GM12801 (cell line): ENCODE results near the gene NR3C2.

Experiments
- TF ChIP-seq, protein P1 (sequence below): IDR thresholded peaks from one replicate; pipeline ENCODE4 v1.5.1; 2011; ENCODE audit warnings: control low read depth; ENCODE audit not compliant: insufficient read length; ENCODE audit errors: extremely low read depth

The NR3C2 gene

DNA sequence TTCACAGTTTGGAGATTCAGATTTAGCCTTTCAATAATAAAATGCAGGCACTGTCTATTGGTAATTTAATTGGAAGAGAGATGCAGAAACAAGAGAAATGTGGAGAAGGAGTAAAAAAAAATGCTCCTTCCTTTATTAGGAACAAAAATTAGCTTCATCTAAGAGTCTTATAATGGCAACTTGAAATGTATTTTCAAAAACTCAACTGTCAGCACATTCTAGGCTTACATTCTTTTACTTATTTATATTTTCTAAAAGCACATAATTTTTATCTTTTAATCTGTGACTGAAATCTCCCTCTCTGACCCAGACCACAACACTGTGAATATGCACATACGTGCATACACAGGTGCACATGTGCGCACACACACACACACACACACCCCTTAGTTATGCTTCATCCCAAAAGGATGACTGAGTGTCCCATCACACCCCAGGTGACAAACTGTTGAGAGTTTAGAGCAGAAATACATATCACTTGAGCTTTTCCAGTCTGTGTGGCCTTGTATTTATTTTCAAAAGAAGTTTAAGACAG lies 29.7 kb downstream of the NR3C2 start:
- TF ChIP-seq, protein P1, sequence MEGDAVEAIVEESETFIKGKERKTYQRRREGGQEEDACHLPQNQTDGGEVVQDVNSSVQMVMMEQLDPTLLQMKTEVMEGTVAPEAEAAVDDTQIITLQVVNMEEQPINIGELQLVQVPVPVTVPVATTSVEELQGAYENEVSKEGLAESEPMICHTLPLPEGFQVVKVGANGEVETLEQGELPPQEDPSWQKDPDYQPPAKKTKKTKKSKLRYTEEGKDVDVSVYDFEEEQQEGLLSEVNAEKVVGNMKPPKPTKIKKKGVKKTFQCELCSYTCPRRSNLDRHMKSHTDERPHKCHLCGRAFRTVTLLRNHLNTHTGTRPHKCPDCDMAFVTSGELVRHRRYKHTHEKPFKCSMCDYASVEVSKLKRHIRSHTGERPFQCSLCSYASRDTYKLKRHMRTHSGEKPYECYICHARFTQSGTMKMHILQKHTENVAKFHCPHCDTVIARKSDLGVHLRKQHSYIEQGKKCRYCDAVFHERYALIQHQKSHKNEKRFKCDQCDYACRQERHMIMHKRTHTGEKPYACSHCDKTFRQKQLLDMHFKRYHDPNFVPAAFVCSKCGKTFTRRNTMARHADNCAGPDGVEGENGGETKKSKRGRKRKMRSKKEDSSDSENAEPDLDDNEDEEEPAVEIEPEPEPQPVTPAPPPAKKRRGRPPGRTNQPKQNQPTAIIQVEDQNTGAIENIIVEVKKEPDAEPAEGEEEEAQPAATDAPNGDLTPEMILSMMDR = no peak

DNA sequence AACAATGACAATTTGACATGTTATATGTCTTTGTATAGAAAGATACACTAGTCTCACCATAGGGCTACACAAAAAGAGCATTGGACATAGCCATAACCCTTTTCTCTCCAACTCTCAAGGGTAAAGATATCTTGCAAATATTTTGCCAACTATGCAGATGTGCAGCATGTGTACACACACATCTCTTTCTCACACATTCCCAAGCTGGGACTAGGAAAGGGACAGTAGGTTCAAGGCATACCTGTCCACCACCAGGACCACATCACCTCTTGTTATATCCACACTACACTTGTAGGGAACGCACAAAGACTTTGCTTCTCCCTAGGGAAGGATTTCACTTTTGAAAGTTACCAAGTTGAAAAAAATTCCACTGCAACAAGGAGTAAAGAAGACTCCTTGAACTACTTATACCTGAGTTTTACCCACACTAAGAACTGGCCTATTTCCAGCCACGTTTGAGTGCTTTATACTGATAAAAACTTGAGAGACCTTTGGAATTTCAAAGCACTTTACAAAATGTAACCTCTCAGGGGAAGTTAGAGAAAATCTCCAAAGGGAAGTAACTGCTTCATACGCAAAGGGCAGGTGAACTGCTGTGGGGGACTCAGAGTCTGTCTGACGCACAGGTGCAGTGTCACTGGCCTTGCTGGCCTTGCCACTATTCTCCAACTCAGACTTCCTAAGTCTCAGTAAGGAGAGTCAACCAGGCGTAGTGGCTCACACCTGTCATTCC lies 36.9 kb downstream of the NR3C2 start:
- TF ChIP-seq, protein P1 = no peak

DNA sequence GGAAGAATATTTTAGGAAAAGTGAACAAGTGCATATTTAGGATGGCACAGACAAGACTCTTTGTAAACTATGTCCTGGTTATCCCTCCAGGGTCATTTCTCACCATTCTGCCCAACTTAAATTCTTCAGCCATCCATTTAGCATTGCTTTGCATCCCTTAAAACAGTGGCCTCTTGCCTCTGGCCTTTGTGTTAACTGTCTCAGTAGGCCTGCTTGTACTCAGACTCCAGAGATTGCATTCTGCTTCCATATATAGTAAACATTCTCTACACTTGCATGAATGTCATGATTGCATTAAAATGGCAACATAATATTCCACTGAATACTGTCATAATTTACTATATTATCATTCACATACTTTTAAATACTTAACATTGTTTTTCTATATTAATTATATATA lies 43.2 kb downstream of the NR3C2 start:
- TF ChIP-seq, protein P1 = no peak

DNA sequence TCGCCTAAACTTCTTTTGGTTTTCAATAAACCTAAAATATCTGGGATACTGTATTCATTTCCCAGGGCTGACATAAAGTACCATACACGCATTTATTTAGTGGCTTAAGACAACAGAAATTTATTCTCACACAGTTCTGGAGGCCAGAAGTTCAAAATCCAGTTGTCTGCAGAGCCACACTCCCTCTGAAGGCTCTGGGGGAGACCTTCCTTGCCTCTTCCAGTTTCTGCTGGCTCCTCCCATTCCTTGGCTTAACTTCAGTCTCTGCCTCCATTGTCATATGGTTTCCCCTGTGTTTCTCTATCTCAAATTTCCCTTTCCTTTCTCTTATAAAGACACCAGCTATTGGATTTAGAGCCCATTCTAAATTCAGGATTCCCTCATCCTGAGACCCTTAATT lies 44.4 kb downstream of the NR3C2 start:
- TF ChIP-seq, protein P1 = no peak

DNA sequence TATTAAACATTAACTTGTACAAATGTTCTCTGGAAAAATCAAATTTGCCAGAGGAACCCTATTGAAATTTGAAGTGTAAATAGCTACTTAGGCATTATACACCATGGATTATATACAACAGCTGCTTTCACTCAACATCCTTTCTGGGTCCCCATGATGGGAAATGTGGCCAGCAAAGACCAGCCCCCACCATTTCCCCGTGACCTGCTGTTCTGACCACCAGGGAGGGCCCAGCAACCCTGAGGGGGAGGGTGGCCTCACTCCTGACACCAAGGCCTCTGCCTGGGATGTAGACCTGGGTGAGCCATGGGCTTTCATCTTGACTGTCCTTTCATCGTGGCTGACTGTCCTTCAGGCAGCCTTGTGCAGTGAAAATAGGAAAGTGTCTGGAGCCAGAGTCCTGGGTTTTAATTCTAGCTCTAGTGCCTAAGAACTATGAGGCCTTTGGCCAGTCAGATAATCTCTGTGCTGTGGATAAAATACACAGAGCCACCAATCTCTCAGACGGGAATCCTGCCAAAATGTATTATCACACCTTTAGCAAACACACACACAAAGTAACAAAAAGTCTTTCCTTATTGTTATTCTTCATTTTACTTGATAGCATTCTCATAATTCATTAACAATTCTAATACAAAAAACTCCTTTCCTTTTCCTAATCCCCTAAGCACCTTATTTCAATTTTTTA lies 45.1 kb downstream of the NR3C2 start:
- TF ChIP-seq, protein P1 = no peak

DNA sequence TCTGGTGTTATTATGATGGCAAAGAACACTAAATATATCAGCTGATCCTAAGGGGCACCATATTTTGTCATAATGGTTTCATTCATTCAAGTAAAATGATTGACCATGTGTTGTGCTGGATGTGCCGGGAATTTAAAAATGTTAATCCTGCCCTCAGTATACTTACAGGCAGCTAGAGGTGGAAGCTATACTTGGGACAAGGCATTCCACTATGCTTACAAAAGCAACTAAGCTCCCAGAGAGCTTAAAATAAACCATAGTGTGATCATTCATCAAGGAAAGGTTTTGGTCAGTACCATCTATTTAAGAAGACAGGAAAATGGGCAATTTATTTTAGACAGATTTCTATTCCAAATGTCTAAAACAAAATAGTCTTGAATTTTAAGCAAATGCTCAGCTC lies 46.4 kb downstream of the NR3C2 start:
- TF ChIP-seq, protein P1 = no peak

DNA sequence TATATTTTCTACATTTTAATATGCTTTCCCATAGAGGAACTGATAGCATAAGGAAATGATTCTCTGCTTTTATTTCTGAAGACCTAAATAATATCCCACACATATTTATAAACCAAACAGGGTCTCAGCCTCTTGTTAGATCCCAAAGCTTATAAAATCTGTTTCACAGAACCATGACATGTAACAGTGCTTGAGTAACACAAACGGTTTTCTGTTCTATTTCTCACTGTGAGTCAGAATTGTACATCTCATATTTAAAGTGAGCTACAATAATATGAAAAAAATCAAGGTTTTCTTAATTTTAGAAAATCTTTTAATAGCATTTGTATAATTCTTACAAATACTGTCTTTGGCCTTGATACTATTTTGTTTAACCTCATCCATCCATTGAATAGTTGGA lies 51.2 kb downstream of the NR3C2 start:
- TF ChIP-seq, protein P1 = no peak
